HepG2 (cell line): ENCODE data around the gene PLXND1. TPM values are rescaled to one million over a fixed set of nuclear protein-coding genes. Genes with fewer than 3 reads are reported as not detected.

Source experiments
- AGO2 ChIP-seq: fragments of 200-400 bp; formaldehyde crosslinking; optimal IDR thresholded peaks from 2 replicates; pipeline ENCODE3; 2017; ENCODE audit warnings: mild to moderate bottlenecking, low read depth, low read length, moderate library complexity
- DNMT3B ChIP-seq: conservative IDR thresholded peaks from 2 replicates; pipeline ENCODE4 v1.6.1; 2016; ENCODE audit warnings: missing biosample characterization, control low read depth
- ETS1 ChIP-seq: sonication (generic); formaldehyde crosslinking; IDR thresholded peaks from 2 replicates; pipeline ENCODE4 v1.4.0; 2020; ENCODE audit warnings: missing genetic modification reagents
- GTF2F1 ChIP-seq: fragments of 150-350 bp; IDR thresholded peaks from 2 replicates; pipeline ENCODE4 v1.6.1; 2014; ENCODE audit warnings: low read length
- HOXA7 ChIP-seq: sonication (generic); formaldehyde crosslinking; IDR thresholded peaks from 2 replicates; pipeline ENCODE4 v1.8.1; 2022; ENCODE audit warnings: mild to moderate bottlenecking, missing genetic modification reagents, moderate library complexity
- KDM4B ChIP-seq: sonication (generic); formaldehyde crosslinking; IDR thresholded peaks from 2 replicates; pipeline ENCODE4 v1.4.0; 2020; ENCODE audit warnings: missing genetic modification reagents
- SOX13 ChIP-seq, 3 experiments: fragments of 450-650 bp in 1 of 3; sonication (generic) in 1 of 3; formaldehyde crosslinking in 1 of 3; IDR thresholded peaks in 2 of 3; conservative IDR thresholded peaks in 1 of 3; 2 replicates each; pipeline versions ENCODE4 v1.5.0 to v1.6.1; 2016 to 2020; ENCODE audit warnings: antibody characterized with exemption in 1 of 3, mild to moderate bottlenecking in 1 of 3, missing compliant biosample characterization in 1 of 3, missing genetic modification reagents in 1 of 3, moderate library complexity in 1 of 3
- SP1 ChIP-seq, 2 experiments: fragments of 450-650 bp in 1 of 2; sonication (generic) in 1 of 2; formaldehyde crosslinking in 1 of 2; IDR thresholded peaks; 2 replicates each; pipeline versions ENCODE4 v1.4.0 to v1.6.1; 2016 to 2020; ENCODE audit warnings: missing genetic modification reagents in 1 of 2
- TBX2 ChIP-seq: sonication (generic); formaldehyde crosslinking; IDR thresholded peaks from 2 replicates; pipeline ENCODE4 v1.5.0; 2020; ENCODE audit warnings: missing genetic modification reagents, mild to moderate bottlenecking, borderline replicate concordance
- ZNF282 ChIP-seq: fragments of 450-650 bp; IDR thresholded peaks from 2 replicates; pipeline ENCODE4 v1.6.1; 2018; ENCODE audit not compliant: partially characterized antibody
- ZNF296 ChIP-seq: sonication (generic); formaldehyde crosslinking; conservative IDR thresholded peaks from 2 replicates; pipeline ENCODE4 v1.5.0; 2020; ENCODE audit warnings: mild to moderate bottlenecking, missing genetic modification reagents
- ZNF331 ChIP-seq: sonication (generic); formaldehyde crosslinking; IDR thresholded peaks from 2 replicates; pipeline ENCODE4 v1.4.0; 2020; ENCODE audit warnings: missing genetic modification reagents
- ZNF572 ChIP-seq: sonication (generic); formaldehyde crosslinking; IDR thresholded peaks from 2 replicates; pipeline ENCODE4 v1.5.1; 2020; ENCODE audit warnings: mild to moderate bottlenecking, missing genetic modification reagents
- ZNF589 ChIP-seq: sonication (generic); formaldehyde crosslinking; conservative IDR thresholded peaks from 2 replicates; pipeline ENCODE4 v1.8.0; 2022; ENCODE audit warnings: mild to moderate bottlenecking, moderate library complexity, missing genetic modification reagents
- polyA plus RNA-seq, 8 experiments: library from polyadenylated mRNA; depleted of rRNA in 3 of 8; stranded (reverse) in 7 of 8; unstranded in 1 of 8; fragments of >200 nt; fragmentation: Illumina TruSeq in 4 of 8; extraction: Trizol in 4 of 8; gene quantifications; 2 replicates each; pipeline versions ENCODE4 v1.2.1 to v1.2.3, GENCODE V29; 2011 to 2016; ENCODE audit warnings: low read depth in 4 of 8, missing spikeins in 1 of 8, mixed read lengths in 1 of 8; ENCODE audit not compliant: insufficient read depth in 1 of 8
- total RNA-seq, 5 experiments: library from RNA; depleted of rRNA; stranded (reverse); fragments of >200 nt; fragmentation: Illumina TruSeq; extraction: Trizol; gene quantifications; 2 replicates each; pipeline ENCODE4 v1.2.3, GENCODE V29; 2016; ENCODE audit warnings: low read depth in 1 of 5
- TF ChIP-seq, protein P1 (sequence below): sonication (generic); formaldehyde crosslinking; IDR thresholded peaks from 2 replicates; pipeline ENCODE4 v1.8.1; 2023; ENCODE audit warnings: missing genetic modification reagents, inconsistent platforms, borderline replicate concordance
- TF ChIP-seq, protein P2 (sequence below): sonication (generic); formaldehyde crosslinking; IDR thresholded peaks from 2 replicates; pipeline ENCODE4 v1.4.0; 2020; ENCODE audit warnings: missing genetic modification reagents

The PLXND1 gene
- total and polyA plus RNA-seq, 2 of the 13 experiments (the other 11 are each of a cell fraction or from before 2014, with no cell fraction given), result 15.9 to 42.0 TPM

GRCh38 chr3:129594907-129595390 is 11.5 kb downstream of the PLXND1 start (continued):
- no peak for TF ChIP-seq ETS1
- TF ChIP-seq ZNF282, result no peak
- TF ChIP-seq GTF2F1, result no peak
- TF ChIP-seq, protein P1, sequence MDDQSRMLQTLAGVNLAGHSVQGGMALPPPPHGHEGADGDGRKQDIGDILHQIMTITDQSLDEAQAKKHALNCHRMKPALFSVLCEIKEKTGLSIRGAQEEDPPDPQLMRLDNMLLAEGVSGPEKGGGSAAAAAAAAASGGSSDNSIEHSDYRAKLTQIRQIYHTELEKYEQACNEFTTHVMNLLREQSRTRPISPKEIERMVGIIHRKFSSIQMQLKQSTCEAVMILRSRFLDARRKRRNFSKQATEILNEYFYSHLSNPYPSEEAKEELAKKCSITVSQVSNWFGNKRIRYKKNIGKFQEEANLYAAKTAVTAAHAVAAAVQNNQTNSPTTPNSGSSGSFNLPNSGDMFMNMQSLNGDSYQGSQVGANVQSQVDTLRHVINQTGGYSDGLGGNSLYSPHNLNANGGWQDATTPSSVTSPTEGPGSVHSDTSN (CRISPR knock-in tag), result no peak
- TF ChIP-seq, protein P2, sequence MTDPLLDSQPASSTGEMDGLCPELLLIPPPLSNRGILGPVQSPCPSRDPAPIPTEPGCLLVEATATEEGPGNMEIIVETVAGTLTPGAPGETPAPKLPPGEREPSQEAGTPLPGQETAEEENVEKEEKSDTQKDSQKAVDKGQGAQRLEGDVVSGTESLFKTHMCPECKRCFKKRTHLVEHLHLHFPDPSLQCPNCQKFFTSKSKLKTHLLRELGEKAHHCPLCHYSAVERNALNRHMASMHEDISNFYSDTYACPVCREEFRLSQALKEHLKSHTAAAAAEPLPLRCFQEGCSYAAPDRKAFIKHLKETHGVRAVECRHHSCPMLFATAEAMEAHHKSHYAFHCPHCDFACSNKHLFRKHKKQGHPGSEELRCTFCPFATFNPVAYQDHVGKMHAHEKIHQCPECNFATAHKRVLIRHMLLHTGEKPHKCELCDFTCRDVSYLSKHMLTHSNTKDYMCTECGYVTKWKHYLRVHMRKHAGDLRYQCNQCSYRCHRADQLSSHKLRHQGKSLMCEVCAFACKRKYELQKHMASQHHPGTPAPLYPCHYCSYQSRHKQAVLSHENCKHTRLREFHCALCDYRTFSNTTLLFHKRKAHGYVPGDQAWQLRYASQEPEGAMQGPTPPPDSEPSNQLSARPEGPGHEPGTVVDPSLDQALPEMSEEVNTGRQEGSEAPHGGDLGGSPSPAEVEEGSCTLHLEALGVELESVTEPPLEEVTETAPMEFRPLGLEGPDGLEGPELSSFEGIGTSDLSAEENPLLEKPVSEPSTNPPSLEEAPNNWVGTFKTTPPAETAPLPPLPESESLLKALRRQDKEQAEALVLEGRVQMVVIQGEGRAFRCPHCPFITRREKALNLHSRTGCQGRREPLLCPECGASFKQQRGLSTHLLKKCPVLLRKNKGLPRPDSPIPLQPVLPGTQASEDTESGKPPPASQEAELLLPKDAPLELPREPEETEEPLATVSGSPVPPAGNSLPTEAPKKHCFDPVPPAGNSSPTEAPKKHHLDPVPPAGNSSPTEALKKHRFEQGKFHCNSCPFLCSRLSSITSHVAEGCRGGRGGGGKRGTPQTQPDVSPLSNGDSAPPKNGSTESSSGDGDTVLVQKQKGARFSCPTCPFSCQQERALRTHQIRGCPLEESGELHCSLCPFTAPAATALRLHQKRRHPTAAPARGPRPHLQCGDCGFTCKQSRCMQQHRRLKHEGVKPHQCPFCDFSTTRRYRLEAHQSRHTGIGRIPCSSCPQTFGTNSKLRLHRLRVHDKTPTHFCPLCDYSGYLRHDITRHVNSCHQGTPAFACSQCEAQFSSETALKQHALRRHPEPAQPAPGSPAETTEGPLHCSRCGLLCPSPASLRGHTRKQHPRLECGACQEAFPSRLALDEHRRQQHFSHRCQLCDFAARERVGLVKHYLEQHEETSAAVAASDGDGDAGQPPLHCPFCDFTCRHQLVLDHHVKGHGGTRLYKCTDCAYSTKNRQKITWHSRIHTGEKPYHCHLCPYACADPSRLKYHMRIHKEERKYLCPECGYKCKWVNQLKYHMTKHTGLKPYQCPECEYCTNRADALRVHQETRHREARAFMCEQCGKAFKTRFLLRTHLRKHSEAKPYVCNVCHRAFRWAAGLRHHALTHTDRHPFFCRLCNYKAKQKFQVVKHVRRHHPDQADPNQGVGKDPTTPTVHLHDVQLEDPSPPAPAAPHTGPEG, result 0 out of 2 replicates have a peak, but pooled peaks have one; percentile 43
- no peak for TF ChIP-seq ZNF572 (CRISPR knock-in tag)
- TF ChIP-seq HOXA7 (CRISPR knock-in tag), result no peak
- TF ChIP-seq ZNF589 (CRISPR knock-in tag), result no peak
- peak; percentile 82; the same call in 1 of the 2 replicates for TF ChIP-seq ZNF331 (CRISPR knock-in tag)
- TF ChIP-seq KDM4B (CRISPR knock-in tag), result no peak
- peak; percentile 32 for TF ChIP-seq AGO2
- TF ChIP-seq DNMT3B, result no peak
- no peak for TF ChIP-seq SOX13 (IDR thresholded peaks at IDR 0.05)
- peak in 1 of 2 experiments; percentile 71; a peak in 2 of 4 replicates for TF ChIP-seq SOX13 (CRISPR knock-in tag; conservative IDR thresholded peaks at IDR 0.05 in 1 of 2, IDR thresholded peaks at IDR 0.05 in 1 of 2)
- TF ChIP-seq ZNF296 (CRISPR knock-in tag), result peak; percentile 96
- no peak for TF ChIP-seq SP1 (IDR thresholded peaks at IDR 0.05)
- no peak for TF ChIP-seq SP1 (CRISPR knock-in tag; IDR thresholded peaks at IDR 0.05)
- TF ChIP-seq TBX2 (CRISPR knock-in tag), result peak; percentile 69
